IPS-18a (cell line): ENCODE data around the gene DYRK3.

Experiments used
- H3K27ac ChIP-seq: one replicate; pipeline ENCODE4 v1.5.1; 2013; ENCODE audit warnings: low read length
- H3K27me3 ChIP-seq: one replicate; pipeline ENCODE4 v1.6.1; 2013; ENCODE audit warnings: mild to moderate bottlenecking, low read length; ENCODE audit not compliant: control insufficient read depth, insufficient read depth
- H3K36me3 ChIP-seq: one replicate; pipeline ENCODE4 v1.6.1; 2013; ENCODE audit warnings: low read depth, low read length; ENCODE audit not compliant: control insufficient read depth
- H3K4me1 ChIP-seq: one replicate; pipeline ENCODE4 v1.6.1; 2013; ENCODE audit warnings: low read depth, low read length; ENCODE audit not compliant: control insufficient read depth
- H3K4me3 ChIP-seq: one replicate; pipeline ENCODE4 v1.5.1; 2013; ENCODE audit warnings: low read length
- H3K9ac ChIP-seq: one replicate; pipeline ENCODE4 v1.6.1; 2013; ENCODE audit warnings: mild to moderate bottlenecking, low read length, moderate library complexity
- H3K9me3 ChIP-seq: one replicate; pipeline ENCODE4 v1.6.1; 2013; ENCODE audit warnings: low read depth, low read length; ENCODE audit not compliant: control insufficient read depth

Gene DYRK3

GRCh38 chr1:206676499-206676898 is 41.2 kb downstream of the DYRK3 start:
- Histone ChIP-seq H3K27me3 (peaks cover under 1% of the 10 kb centered on the region), H3K27ac (no peak overlapping the region), H3K4me3 (no peak overlapping the region), H3K36me3 (no peaks in the 10 kb centered on the region), H3K9ac (no peak overlapping the region), H3K9me3 (no peaks in the 10 kb centered on the region), H3K4me1 (peaks cover 27% of the 10 kb centered on the region)

GRCh38 chr1:206678490-206678889 is 43.2 kb downstream of the DYRK3 start:
- no peaks in the 10 kb centered on the region for H3K36me3 ChIP-seq
- no peak overlapping the region for H3K4me3 ChIP-seq
- H3K27ac ChIP-seq: no peak overlapping the region
- peaks cover 8% of the 10 kb centered on the region for H3K4me1 ChIP-seq
- H3K9ac ChIP-seq: no peak overlapping the region
- peaks cover 21% of the 10 kb centered on the region for H3K27me3 ChIP-seq
- no peaks in the 10 kb centered on the region for H3K9me3 ChIP-seq

- Histone ChIP-seq H3K4me3 (no peak overlapping the region), H3K27me3 (peaks cover 31% of the 10 kb centered on the region), H3K27ac (no peak overlapping the region)
These were observed 44.4 kb downstream of the DYRK3 start for GRCh38 chr1:206679738-206680211.

GRCh38 chr1:206680279-206680678 is 44.9 kb downstream of the DYRK3 start:
- no peak overlapping the region for H3K4me3 ChIP-seq
- H3K27me3 ChIP-seq: peaks cover 31% of the 10 kb centered on the region
- no peak overlapping the region for H3K9ac ChIP-seq
- no peaks in the 10 kb centered on the region for H3K9me3 ChIP-seq
- peaks cover 12% of the 10 kb centered on the region for H3K4me1 ChIP-seq
- no peak overlapping the region for H3K27ac ChIP-seq
- H3K36me3 ChIP-seq: no peaks in the 10 kb centered on the region

More at GRCh38 chr1:206679738-206680211, 44.4 kb downstream of the DYRK3 start:
- Histone ChIP-seq H3K9ac (no peak overlapping the region), H3K9me3 (no peaks in the 10 kb centered on the region), H3K4me1 (peaks cover 12% of the 10 kb centered on the region), H3K36me3 (no peaks in the 10 kb centered on the region)

GRCh38 chr1:206681359-206681758 is 46.0 kb downstream of the DYRK3 start:
- H3K27ac ChIP-seq: no peak overlapping the region
- no peaks in the 10 kb centered on the region for H3K9me3 ChIP-seq
- no peaks in the 10 kb centered on the region for H3K36me3 ChIP-seq
- no peak overlapping the region for H3K4me3 ChIP-seq
- H3K4me1 ChIP-seq: peaks cover 12% of the 10 kb centered on the region
- peaks cover 38% of the 10 kb centered on the region for H3K27me3 ChIP-seq
- no peak overlapping the region for H3K9ac ChIP-seq

DNA sequence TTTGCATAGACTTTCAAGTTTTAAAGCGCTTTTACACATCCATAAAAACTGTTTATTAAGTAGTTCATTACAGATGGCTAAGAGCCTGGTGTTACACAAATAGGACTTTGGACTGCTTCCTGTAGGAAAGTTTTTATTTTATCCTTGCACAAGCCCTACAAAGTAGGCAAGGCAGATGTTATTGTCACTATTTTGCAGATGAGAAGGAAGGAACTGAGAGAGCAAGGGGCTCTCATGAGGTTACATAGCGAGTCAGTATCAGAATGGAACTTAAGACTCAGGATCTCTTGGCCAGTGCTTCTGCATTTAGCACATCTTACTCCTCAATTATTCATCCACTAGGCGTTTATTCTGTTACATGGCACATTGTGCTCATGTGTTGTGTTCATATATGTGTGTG is 46.8 kb downstream of the DYRK3 start:
- Histone ChIP-seq H3K9me3 (no peaks in the 10 kb centered on the region), H3K27ac (no peak overlapping the region), H3K27me3 (peaks cover 46% of the 10 kb centered on the region), H3K9ac (no peak overlapping the region), H3K4me3 (no peak overlapping the region), H3K4me1 (peaks cover 20% of the 10 kb centered on the region), H3K36me3 (no peaks in the 10 kb centered on the region)

DNA sequence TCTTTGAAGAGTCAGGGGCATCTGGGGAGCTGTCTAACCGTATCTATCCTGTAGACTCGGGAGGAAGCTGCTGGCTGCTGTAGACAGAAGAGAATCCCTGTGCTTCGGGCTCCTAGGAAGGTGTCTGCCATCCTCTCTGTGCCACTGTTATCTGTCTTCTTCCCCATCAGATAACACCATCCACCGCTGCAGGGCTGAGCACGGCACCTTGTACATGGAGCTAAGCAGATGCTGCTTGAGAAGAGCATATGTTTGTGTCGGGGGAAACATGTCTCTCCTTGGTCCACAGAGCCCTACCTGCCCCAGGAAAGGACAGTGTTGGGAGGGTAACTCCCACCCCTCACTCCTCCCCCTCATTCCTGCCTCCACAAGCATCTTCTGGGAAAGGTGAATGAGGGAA is 48.0 kb downstream of the DYRK3 start:
- Histone ChIP-seq H3K9ac (no peak overlapping the region), H3K27ac (no peak overlapping the region), H3K36me3 (no peaks in the 10 kb centered on the region), H3K9me3 (no peaks in the 10 kb centered on the region), H3K27me3 (peaks cover 50% of the 10 kb centered on the region), H3K4me1 (peaks cover 31% of the 10 kb centered on the region), H3K4me3 (no peak overlapping the region)

GRCh38 chr1:206684003-206684402 is 48.7 kb downstream of the DYRK3 start:
- H3K27ac ChIP-seq: no peak overlapping the region
- H3K27me3 ChIP-seq: peaks cover 50% of the 10 kb centered on the region
- no peaks in the 10 kb centered on the region for H3K9me3 ChIP-seq
- no peaks in the 10 kb centered on the region for H3K36me3 ChIP-seq
- peaks cover 37% of the 10 kb centered on the region for H3K4me1 ChIP-seq
- H3K9ac ChIP-seq: no peak overlapping the region
- H3K4me3 ChIP-seq: peak overlapping the region; percentile 69

GRCh38 chr1:206684478-206685333 is 49.4 kb downstream of the DYRK3 start, which contains the start of gene MAPKAPK2:
MAPKAPK2 (plus strand) TSS chr1:206684905; CDS start chr1:206685230, 325 bp downstream.
- Histone ChIP-seq H3K4me1 (peaks cover 41% of the 10 kb centered on the region), H3K9me3 (no peaks in the 10 kb centered on the region), H3K27ac (no peak within 1 kb of the TSS), H3K9ac (peak within 1 kb of the TSS; percentile 81), H3K27me3 (peaks cover 50% of the 10 kb centered on the region), H3K36me3 (no peaks in the 10 kb centered on the region), H3K4me3 (peak within 1 kb of the TSS; percentile 87)

DNA sequence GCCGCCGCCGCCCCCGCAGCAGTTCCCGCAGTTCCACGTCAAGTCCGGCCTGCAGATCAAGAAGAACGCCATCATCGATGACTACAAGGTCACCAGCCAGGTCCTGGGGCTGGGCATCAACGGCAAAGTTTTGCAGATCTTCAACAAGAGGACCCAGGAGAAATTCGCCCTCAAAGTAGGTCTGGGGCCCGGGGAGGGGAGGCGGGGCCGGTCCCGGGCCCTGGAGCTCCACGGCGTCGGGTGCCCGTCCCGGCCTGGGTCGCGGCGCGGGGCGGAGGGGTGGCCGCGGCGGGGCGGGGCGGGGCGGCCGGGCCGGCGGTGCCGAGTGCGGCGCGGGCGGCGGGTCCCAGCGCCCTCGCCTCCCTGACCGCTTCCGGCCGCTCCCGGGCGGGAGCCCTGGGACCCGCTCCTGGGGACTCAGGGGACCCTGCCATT is 50.0 kb downstream of the DYRK3 start:
- H3K4me1 ChIP-seq: peaks cover 40% of the 10 kb centered on the region
- peak overlapping the region; percentile 81 for H3K9ac ChIP-seq
- no peaks in the 10 kb centered on the region for H3K36me3 ChIP-seq

GRCh38 chr1:206685769-206686477 is 50.6 kb downstream of the DYRK3 start:
- no peak overlapping the region for H3K27ac ChIP-seq
- peak overlapping the region; percentile 87 for H3K4me3 ChIP-seq
- H3K4me1 ChIP-seq: peaks cover 40% of the 10 kb centered on the region
- H3K27me3 ChIP-seq: peaks cover 50% of the 10 kb centered on the region
- H3K36me3 ChIP-seq: no peaks in the 10 kb centered on the region
- H3K9ac ChIP-seq: peak overlapping the region; percentile 81
- H3K9me3 ChIP-seq: no peaks in the 10 kb centered on the region

More for the DNA sequence above, 50.0 kb downstream of the DYRK3 start:
- Histone ChIP-seq H3K27ac (no peak overlapping the region), H3K27me3 (peaks cover 50% of the 10 kb centered on the region), H3K9me3 (no peaks in the 10 kb centered on the region), H3K4me3 (peak overlapping the region; percentile 87)
